DND-41 (cell line): ENCODE measurements around the gene PILRB.

ENCODE experiments used
- EZH2 ChIP-seq: IDR thresholded peaks from 3 replicates; pipeline ENCODE4 v1.6.1; 2012; ENCODE audit warnings: borderline replicate concordance, low read depth, mild to moderate bottlenecking, moderate library complexity, low read length, inconsistent platforms; ENCODE audit not compliant: severe bottlenecking
- TF ChIP-seq, protein P1 (sequence below): IDR thresholded peaks from 2 replicates; pipeline ENCODE4 v1.5.1; 2012; ENCODE audit warnings: borderline replicate concordance, low read length, moderate library complexity, mild to moderate bottlenecking; ENCODE audit not compliant: poor library complexity, severe bottlenecking; ENCODE audit errors: extremely low read depth

DNA sequence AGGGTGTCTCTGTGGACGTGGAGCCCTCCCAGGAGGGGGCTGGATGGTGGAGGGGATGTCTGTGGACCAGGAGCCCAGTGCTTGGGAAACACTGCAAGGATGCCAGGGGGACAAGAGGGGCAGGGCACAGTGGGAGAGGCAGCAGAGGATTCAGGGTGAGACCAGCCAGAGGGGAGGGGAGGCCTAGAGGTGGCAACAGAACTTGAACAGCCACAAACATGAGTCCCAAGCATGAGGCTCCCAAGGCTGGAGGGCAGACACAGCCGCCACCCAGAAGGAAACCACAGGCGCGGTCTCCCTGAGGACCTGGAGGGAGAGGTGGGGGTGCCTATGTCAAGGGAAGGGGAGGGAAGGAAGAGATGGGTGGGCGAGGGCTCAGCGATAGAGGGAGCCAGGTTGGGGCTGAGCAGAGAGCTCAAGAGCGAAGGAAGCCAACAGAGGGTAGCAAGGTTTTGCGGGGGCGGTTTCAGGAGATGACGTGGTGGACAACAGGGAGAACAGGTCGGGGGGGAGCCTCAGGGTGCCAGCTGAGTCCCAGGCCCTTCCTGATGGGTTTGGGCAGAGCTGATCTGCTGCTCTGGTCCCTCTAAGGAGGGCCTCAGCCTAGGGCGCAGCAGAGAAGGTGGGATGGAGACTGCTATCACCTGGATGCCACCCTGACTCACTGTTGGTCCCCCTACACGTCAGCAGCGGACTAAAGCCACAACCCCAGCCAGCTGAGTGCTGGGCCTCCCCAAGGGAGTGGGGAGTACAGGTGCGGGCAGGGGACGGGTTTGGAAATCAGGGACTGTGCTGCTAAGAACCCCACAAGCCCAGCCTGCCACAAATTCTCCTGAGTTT lies 8.7 kb downstream of the PILRB start:
- TF ChIP-seq, protein P1, sequence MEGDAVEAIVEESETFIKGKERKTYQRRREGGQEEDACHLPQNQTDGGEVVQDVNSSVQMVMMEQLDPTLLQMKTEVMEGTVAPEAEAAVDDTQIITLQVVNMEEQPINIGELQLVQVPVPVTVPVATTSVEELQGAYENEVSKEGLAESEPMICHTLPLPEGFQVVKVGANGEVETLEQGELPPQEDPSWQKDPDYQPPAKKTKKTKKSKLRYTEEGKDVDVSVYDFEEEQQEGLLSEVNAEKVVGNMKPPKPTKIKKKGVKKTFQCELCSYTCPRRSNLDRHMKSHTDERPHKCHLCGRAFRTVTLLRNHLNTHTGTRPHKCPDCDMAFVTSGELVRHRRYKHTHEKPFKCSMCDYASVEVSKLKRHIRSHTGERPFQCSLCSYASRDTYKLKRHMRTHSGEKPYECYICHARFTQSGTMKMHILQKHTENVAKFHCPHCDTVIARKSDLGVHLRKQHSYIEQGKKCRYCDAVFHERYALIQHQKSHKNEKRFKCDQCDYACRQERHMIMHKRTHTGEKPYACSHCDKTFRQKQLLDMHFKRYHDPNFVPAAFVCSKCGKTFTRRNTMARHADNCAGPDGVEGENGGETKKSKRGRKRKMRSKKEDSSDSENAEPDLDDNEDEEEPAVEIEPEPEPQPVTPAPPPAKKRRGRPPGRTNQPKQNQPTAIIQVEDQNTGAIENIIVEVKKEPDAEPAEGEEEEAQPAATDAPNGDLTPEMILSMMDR: no peak
- no peak for TF ChIP-seq EZH2
